HTERT RPE-1 (cell line): Measurements from ENCODE around the gene SLC22A17.

Experiments
- in situ Hi-C: fragments of 300-500 bp; cut with MboI; formaldehyde crosslinking; loops from 4 replicates; pipeline ENCODE4 v1.14.3; 2020; ENCODE audit warnings: low sequenced_read_pairs

Gene SLC22A17

DNA sequence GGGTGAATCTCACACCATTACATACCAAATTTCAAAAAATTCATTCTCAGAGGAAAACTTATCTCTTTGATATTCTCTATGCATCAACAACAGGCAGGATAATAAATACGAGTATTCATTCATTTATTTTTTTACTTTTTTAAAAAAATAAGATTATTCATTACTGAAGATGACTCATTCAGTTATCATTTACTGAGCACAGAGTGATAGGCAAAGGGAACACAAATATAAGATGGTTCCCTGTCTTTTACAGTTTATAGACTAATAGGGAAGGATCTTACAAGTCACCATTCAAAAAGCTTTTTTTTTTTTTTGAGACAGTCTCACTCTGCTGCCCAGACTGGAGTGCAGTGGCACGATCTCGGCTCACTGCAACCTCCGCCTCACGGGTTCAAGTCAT is 36.4 kb downstream of the SLC22A17 start:
- in situ Hi-C loops = no loop called here

DNA sequence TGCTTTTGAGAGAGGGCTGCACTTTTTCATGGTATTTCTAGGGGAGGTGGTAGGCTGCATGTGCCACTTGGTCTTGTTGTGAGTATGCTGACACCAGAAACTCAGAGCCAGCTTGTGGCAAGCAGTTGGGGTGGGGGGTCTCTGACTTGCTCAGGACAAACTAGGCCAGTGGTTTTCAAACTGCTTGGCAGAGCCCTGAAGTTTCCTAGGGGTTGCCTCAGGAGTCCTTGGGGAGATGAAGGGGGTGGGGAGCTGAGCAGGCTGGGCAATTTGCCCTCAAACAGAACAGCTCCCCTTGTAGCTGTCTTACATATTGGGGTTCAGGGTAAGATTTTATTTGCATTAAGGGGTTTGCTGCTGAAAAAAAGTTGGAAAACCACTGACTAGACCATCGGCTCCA is 42.1 kb downstream of the SLC22A17 start:
- in situ Hi-C loops = no loop called here

DNA sequence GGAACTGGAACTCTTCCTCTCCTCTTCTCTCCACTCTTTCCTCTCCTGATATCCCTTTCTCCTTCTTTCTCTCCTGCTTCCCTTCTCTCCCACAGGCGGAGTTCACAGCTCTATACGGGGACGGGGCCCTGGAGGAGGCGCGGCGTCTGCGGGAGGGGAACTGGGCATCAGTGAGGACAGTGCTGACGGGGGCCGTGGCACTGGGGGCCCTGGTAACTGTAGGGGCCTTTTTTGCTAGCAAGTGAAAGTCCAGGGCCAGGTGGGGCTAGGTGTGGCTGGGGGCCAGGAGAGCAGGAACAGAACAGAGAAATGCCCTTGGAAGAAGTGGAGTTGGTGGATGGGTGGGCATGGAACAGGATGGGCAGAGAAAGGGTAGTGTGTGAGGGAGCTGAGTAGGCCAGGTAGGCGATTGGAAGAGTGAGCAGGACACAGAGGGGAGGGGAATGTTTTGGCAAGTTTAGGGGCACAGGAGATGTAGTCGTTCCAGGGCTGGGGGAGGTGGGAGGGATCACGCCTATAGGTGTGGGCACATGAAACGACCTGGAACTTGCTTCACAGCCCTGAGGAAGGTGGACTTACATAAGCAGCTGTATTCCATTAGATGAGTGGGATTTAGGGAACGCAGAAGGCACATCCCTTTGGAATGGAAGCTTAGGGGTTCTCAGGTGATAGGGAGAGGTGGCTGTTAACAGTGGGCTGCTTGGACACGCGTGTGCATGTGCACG is 43.8 kb downstream of the SLC22A17 start:
- in situ Hi-C loops = no loop called here

DNA sequence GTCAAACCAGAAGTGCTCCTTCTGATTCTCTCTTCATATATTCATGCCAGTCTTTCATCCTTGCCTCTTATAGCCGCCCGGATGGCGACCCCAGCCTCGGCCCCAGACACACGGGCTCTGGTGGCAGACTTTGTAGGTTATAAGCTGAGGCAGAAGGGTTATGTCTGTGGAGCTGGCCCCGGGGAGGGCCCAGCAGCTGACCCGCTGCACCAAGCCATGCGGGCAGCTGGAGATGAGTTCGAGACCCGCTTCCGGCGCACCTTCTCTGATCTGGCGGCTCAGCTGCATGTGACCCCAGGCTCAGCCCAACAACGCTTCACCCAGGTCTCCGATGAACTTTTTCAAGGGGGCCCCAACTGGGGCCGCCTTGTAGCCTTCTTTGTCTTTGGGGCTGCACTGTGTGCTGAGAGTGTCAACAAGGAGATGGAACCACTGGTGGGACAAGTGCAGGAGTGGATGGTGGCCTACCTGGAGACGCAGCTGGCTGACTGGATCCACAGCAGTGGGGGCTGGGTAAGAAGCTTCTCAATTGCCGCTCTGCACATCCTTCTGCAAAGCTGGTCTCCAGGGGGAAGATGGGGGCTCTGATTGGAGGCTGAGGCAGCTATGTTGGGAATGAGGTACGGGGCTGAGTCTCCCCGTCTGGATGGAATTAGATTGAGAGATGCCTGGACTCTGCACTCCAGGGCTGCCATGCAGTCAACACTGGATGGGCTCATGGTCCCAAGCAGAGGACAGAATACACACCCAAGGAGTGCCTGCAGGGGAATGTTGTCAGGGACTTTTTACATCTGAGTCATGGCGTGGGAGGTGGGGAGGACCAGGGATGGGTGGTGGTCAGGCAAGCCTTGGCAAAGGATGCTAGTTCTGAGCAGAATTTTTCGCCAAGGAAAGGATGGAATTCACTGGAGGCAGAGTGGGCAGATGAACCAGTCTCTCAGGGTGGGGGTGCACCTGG is 44.7 kb downstream of the SLC22A17 start:
- in situ Hi-C loops = no loop called here

DNA sequence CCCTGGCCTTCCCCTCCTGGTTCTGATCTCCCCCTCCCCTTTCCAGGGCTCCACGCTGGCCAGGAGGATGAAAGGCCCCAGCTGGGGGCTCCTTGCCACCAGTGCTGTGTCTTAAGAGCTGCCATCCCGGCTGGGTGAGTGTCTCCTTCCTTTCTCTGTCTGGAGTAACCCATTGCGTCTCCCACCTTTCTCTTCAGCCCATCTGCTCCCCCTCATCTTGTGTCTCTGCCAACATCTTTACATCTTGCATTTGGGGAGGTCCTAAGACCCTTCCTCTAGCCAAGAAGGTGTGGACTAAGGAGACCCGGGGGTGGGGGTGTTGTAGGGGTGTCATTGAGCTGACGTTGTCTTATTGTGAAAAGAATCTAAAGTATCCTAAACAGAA is 45.5 kb downstream of the SLC22A17 start:
- in situ Hi-C loops = no loop called here

DNA sequence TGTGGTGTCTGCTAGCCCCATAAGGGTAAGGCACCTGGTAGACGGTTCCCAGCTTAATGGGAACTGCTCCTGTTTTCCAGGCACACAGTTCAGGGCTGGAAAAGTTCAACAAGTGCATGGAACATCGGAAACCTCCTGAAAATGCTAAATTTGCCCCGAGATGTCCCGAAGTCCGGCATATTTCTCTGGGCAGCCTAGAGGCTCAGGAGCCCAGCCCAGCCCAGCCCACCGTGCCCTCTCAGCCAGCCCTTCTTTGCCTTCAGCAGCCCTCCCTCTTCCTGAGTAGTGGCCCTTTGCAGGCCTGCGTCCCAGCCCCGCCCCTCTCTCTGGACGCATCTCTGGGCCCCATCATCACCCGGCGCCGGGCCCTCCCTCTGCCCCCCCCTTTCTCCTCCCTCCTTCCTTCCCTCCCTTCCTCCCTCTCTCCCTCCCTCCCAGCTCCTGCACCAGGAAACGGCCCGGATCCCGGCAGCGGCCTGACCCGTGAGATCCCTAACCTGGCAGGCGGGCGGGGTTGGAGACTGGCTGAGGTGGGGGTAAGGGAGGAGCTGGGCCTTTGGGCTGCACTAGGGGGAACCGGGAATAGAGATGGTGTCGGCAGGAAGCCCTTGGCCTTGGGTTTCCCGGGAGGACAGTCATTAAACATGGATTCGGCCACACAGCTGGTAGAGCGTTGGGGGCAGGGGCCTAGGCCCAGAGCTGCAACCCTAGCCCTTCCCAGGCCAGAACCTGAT is 46.1 kb downstream of the SLC22A17 start, which contains the start of gene BCL2L2:
BCL2L2 (plus strand) TSS at position 422 of the 734 bp plus-strand sequence. CDS start 935 bp downstream, outside the sequence.
- in situ Hi-C loops = no loop called here

DNA sequence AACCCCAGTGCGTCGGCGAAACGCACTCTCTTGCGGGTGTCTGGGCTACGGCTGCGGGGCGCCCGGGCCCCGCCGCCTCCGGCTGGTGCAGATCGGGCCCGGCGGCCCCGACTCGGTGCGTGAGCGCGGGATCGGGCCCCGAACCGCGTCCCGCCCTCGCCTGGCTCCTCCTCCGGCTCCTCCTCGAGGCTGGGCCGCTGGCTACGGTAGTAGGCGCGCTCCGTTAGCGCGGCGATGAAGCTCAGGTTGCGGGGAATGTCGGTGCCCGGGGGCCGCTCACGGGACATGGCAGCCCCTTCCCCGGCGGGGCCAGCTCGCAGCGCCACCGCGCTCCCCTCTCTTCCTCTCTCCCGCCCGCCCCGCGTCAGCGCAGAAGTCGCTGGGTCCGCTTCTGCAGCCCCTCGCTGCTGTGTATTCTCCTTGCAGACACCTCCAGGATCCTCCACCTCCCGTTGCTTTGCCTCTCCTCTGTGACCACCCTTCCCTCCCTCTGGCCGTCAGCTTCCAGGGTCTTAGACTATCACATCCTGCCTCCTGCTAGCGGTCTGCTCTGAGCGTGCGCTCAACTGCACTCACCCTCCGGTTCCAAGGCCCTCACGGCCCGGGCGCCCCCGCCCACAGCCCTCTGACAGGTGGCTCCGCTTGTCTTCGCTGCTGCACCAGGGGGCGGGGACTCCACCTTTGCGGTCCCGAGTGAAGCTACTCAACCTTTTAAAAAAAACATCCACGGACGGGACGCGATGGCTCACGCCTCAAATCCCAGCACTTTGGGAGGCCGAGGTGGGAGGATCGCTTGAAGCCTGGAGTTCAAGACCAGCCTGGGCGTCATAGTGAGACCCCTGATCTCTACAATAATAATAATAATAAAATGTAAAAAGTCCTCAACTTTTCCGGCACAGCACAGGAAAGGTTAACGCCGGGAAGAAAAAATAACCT is 50.1 kb downstream of the SLC22A17 start, which contains the start of gene PPP1R3E:
PPP1R3E (minus strand) TSS at position 570 of the 936 bp plus-strand sequence; CDS start at position 287, 283 bp downstream.
- in situ Hi-C loops = no loop called here

DNA sequence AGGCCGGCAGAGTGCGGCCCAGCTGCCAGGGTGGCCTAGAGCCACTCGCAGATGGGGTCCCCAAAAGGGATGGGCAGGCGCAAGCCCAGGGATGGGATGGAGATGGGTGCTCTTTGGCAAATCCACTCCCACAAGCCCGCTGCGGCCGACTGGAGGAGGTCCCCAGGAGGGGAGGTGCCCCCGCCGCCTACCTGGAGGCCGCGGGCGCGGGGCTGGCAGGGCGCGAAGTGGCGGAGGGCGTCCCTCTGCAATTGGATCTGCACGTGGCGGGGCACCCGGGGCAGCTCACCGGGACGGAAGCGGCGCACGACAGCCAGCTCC is 50.8 kb downstream of the SLC22A17 start:
- in situ Hi-C loops = no loop called here

DNA sequence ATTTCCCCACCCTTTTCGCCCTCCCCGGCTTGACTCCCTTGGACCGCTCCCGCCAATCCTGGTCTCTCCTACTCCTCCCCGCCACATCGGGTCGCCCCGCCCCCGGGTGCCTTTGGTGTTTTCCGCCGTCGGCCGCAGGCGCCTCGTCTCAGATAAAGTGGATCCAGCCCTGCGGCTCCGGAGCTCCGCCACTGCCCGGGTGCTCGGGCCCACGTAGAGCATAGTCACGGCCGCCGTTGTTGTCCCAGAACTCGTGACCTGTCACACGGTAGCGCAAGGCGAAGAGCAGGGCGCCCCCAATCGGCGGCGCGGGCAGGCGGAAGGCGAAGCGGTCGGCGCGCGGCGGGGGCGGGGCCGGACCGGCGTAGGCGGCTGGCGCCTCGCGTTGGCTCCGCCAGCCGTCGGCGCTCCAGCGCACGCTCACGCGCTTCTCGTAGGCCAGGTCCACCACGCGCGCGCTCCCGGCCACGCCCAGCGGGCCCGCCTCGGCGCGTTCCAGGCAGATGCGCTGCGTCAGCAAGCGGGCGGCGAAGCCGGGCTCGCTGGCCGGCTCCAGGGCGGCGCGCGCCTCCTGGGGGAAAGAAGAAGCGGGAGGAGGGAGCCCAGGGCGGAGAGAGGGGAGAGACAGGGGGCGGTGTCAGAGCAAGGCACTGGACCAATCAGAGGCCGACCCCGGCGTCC is 51.3 kb downstream of the SLC22A17 start:
- in situ Hi-C loops = no loop called here

DNA sequence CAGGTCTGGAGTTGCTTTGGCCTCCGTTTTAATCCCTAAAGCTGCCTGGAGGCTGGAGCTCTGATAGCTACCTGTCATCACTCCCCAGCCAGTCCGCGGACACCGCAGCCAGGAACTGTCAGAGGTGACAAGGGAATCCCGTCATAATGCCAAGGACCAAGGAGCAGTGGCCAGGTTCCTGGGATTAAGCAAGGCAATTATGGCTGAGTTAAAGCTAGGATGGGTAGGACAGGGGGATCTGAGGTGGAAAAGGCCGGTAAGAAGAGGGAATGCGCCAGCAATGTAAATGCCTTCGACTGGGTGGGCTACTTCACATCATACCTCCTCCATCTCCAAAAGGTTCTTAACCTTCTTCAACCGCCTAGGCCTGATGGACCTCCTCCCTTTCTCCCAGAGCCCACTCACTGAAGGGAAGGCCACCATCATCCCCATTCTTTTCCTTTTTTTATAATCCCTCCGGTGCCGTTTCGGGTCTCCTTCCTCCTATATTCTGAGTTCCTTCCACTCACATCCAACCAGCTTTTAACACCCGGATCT is 51.9 kb downstream of the SLC22A17 start:
- in situ Hi-C loops = no loop called here

DNA sequence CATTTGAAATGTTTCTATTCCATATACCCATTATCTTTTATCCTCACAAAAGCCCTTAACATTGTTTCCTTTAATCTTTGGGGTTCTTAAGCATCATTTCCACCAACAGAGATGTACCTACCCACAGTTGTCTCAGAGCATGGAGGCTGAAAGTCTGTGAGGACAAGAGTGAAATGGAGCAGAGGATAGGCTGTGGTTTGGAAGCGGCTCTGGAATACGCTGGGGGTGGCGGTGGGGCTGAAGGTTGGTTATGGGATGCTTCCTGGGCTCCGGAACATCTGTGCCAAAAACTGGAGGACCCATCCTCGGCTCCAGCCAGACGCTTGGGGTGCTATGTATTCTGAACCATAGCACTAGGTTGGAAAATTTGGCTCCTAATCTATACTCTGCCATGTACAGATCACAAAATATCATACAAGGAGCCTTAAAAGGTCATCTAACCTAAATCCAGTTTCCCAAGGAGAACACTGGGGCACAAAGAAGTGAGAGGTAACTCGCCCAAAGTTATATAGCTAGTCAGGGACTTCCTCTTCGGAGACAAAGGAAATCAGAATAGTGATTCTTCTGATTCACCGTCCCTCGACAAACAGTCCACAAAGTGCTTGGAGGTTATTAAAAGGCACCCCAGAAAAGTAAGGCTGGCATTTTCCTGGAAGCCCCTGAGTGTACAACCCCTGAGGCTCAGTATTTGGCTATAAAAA is 52.6 kb downstream of the SLC22A17 start:
- in situ Hi-C loops = no loop called here

DNA sequence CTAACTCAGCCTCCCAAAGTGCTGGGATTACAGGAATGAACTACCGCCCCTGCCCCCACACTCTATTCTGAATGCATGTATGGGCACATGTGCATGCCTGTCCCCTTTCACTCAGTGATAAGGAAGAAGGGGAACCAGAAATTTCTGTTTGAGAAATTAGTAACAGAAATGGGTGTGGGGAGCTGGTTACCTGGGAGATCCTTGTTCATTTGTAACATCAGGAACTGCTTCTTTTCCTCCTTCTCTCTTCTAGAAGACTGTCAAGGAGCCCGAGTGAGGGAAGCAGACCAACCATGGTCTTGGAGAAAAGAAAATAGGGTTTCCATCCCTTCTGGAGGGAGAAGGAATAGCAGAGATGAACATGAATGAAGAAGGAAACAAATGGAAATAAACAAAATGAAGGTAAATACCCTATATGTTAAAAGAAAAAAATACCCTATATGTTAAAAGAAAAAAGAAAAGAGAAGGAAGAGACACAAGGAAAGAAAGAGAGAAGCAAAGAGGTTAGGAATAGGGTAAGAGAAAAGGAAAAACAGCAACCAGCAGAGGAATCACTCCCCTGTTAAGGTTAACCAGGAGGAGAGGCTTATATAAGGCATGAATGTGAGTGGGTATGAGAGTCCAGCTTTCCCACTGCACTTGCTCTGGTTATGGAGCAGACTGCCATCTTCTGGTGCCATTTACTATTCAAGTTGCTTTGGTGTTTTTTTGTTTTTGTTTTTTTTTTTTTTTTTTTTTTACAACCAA is 53.3 kb downstream of the SLC22A17 start:
- in situ Hi-C loops = no loop called here

DNA sequence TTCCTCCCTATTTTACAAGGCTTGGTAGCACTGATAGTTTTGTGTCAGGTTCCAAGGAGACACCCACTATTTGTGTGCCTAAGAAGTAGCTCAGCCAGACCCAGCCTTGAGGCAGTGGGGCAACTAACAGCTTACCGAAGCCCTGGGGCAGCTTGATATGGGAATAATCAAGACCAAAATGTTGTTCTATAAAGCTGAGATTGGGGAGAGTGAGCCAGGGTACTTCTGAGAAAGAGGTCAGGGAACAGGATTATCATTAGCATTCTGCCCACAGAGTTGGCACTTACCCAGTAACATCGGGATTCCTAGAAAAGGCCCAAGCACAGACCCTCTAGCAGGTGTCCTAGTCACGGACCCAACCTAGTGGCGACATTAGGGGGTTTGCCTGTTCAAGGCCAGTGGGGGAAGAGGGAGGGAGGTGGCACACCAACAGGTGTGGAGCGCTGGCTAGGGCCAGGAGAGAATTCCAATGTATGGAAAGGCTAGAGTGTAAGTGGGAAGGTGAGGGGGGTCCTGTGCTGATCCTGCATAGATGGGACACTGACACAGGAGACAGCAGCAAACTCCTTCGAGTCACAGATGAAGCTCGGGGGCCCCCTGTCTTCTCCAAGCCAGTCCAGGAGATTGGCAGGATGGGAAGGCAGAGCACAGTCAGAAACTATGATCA is 54.9 kb downstream of the SLC22A17 start:
- in situ Hi-C loops = no loop called here

DNA sequence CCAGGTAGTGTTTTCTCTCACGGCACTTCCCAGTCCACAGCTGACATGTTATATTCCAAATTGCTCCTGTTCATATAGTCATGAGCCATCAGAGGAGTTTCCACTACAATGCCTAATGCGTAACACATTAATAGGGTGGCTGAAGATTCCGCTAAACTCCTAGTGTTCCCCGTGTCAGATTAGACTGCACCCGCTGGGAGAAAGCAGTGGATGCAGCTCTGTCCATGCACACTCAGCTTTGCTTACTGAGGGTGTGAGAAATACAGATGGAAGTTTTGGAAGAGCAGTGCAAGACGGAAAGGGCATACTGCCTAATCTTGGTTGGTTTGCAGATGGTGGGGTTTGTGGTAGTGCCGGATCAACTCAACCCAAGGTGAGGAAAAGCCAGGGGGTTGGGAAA is 55.6 kb downstream of the SLC22A17 start:
- in situ Hi-C loops = no loop called here
